Sciatic nerve (tissue), 1 donor: ENCODE data around the gene ADAP1. TPM values are rescaled to one million over a fixed set of nuclear protein-coding genes. Genes with fewer than 3 reads are reported as not detected.

Source experiments
- total RNA-seq: library from RNA; stranded (reverse); fragmentation: NEBNext Ultra II Directional; extraction: Animal tissue kit (Norgen Biotek cat#: 25700); gene quantifications from one replicate; pipeline ENCODE4 v1.2.1, GENCODE V29; 2021
- donor health status: DM: no; HTN: no; CAD: no.

Gene ADAP1
- total RNA-seq, 1 donor from 2014 or later, result 42.8 TPM

Other genes with a start within 250 kb of the ADAP1 start
- 19.0 TPM for gene DNAAF5, start 228.0 kb downstream of the ADAP1 start, total RNA-seq
- gene PRKAR1B, start 227.4 kb downstream of the ADAP1 start, total RNA-seq, result 11.1 TPM
- gene SUN1, start 122.2 kb downstream of the ADAP1 start, total RNA-seq, result 207 TPM
- gene GET4, start 78.1 kb downstream of the ADAP1 start, total RNA-seq, result 25.4 TPM
- gene COX19, start 20.9 kb upstream of the ADAP1 start, total RNA-seq, result 18.3 TPM
- gene CYP2W1, start 28.5 kb upstream of the ADAP1 start, total RNA-seq, result 1.6 TPM
- 50.5 TPM for gene GPR146, start 89.9 kb upstream of the ADAP1 start, total RNA-seq
- gene GPER1, start 133.4 kb upstream of the ADAP1 start, total RNA-seq, result 11.1 TPM
- 24.7 TPM for gene ZFAND2A, start 205.5 kb upstream of the ADAP1 start, total RNA-seq